Measurements from ENCODE around the gene EML1. TPM values are rescaled to one million over a fixed set of nuclear protein-coding genes. Genes with fewer than 3 reads are reported as not detected.

EML1 gene
- total RNA-seq, 1 donor from 2014 or later, result 39.5 TPM

GRCh38 chr14:99792551-99793212 is 531 bp upstream of the EML1 start:
- DNase-seq (no peak), ATAC-seq (ENCODE audit: poor library complexity) (peak; percentile 24)
- intact Hi-C loops (cut with DNase I), result loop anchor here (5.0 to 10.0 kb wide), 2 partner anchors 60 to 92 kb away; no protein-coding TSS in a partner anchor

- intact Hi-C loops (cut with DNase I), result loop anchor here (5.0 to 10.0 kb wide), 2 partner anchors 62 to 91 kb away; no protein-coding TSS in a partner anchor
- DNase-seq, result no peak
- no peak for ATAC-seq (ENCODE audit: poor library complexity)
Observed at GRCh38 chr14:99794151-99794780, 1.1 kb downstream of the EML1 start.

- ATAC-seq (ENCODE audit: poor library complexity), result no peak
Observed at GRCh38 chr14:99795046-99795445, 1.8 kb downstream of the EML1 start.

GRCh38 chr14:99797231-99797630 is 4.0 kb downstream of the EML1 start:
- intact Hi-C loops (cut with DNase I), result loop anchor here (10.0 kb wide), 1 partner anchor 88 kb away; no protein-coding TSS in a partner anchor
- ATAC-seq (ENCODE audit: poor library complexity) (no peak), DNase-seq (no peak)

More at GRCh38 chr14:99795046-99795445, 1.8 kb downstream of the EML1 start:
- intact Hi-C loops (cut with DNase I), result loop anchor here (10.0 kb wide), 1 partner anchor 90 kb away; no protein-coding TSS in a partner anchor
- DNase-seq, result no peak

- intact Hi-C loops (cut with DNase I), result no loop called here
- ATAC-seq (ENCODE audit: poor library complexity), result no peak
- DNase-seq, result no peak
Observed at GRCh38 chr14:99800781-99801180, 7.6 kb downstream of the EML1 start.

GRCh38 chr14:99802301-99803105 is 9.3 kb downstream of the EML1 start:
- intact Hi-C loops (cut with DNase I), result no loop called here
- no peak for DNase-seq
- no peak for ATAC-seq (ENCODE audit: poor library complexity)

- intact Hi-C loops (cut with DNase I), result no loop called here
- ATAC-seq (ENCODE audit: poor library complexity), result no peak
- DNase-seq, result no peak
Observed at GRCh38 chr14:99803106-99803775, 10.0 kb downstream of the EML1 start.

- no peak for DNase-seq
- intact Hi-C loops (cut with DNase I), result no loop called here
- no peak for ATAC-seq (ENCODE audit: poor library complexity)
Observed at GRCh38 chr14:99803803-99804202, 10.6 kb downstream of the EML1 start.

GRCh38 chr14:99805757-99806439 is 12.7 kb downstream of the EML1 start:
- intact Hi-C loops (cut with DNase I), result no loop called here

GRCh38 chr14:99806836-99807235 is 13.6 kb downstream of the EML1 start:
- ATAC-seq (ENCODE audit: poor library complexity) (no peak), DNase-seq (no peak)
- intact Hi-C loops (cut with DNase I), result no loop called here

More at GRCh38 chr14:99805757-99806439, 12.7 kb downstream of the EML1 start:
- ATAC-seq (ENCODE audit: poor library complexity), result no peak
- no peak for DNase-seq

GRCh38 chr14:99807413-99808153 is 14.4 kb downstream of the EML1 start:
- intact Hi-C loops (cut with DNase I), result no loop called here
- no peak for ATAC-seq (ENCODE audit: poor library complexity)
- DNase-seq, result no peak

GRCh38 chr14:99808154-99808505 is 14.9 kb downstream of the EML1 start:
- no peak for DNase-seq
- intact Hi-C loops (cut with DNase I), result no loop called here

GRCh38 chr14:99808515-99808914 is 15.3 kb downstream of the EML1 start:
- no peak for DNase-seq
- intact Hi-C loops (cut with DNase I), result no loop called here
- ATAC-seq (ENCODE audit: poor library complexity), result peak; percentile 65

More at GRCh38 chr14:99808154-99808505, 14.9 kb downstream of the EML1 start:
- peak; percentile 4 for ATAC-seq (ENCODE audit: poor library complexity)

GRCh38 chr14:99809360-99809759 is 16.1 kb downstream of the EML1 start:
- ATAC-seq (ENCODE audit: poor library complexity), result peak; percentile 92
- DNase-seq, result peak; percentile 87
- intact Hi-C loops (cut with DNase I), result no loop called here

GRCh38 chr14:99809859-99810558 is 16.8 kb downstream of the EML1 start:
- intact Hi-C loops (cut with DNase I), result no loop called here
- peak; percentile 61 for ATAC-seq (ENCODE audit: poor library complexity)
- DNase-seq, result peak; percentile 70

- ATAC-seq (ENCODE audit: poor library complexity), result no peak
- intact Hi-C loops (cut with DNase I), result no loop called here
Observed at GRCh38 chr14:99810559-99810874, 17.3 kb downstream of the EML1 start.

GRCh38 chr14:99812096-99812750 is 19.0 kb downstream of the EML1 start:
- intact Hi-C loops (cut with DNase I), result no loop called here
- DNase-seq (no peak), ATAC-seq (ENCODE audit: poor library complexity) (no peak)

More at GRCh38 chr14:99810559-99810874, 17.3 kb downstream of the EML1 start:
- DNase-seq, result no peak
